Neural cell (in vitro differentiated cells): ENCODE data around the gene RAD51B. TPM values are rescaled to one million over a fixed set of nuclear protein-coding genes. Genes with fewer than 3 reads are reported as not detected.

Source experiments
- H2AFZ ChIP-seq: fragments of 200-600, 300-800 bp; sonication (generic), shearing (Covaris generic); 2 replicates; pipeline ENCODE4 v1.6.0; 2014; ENCODE audit warnings: low read depth, mild to moderate bottlenecking, antibody characterized with exemption, low read length, moderate library complexity
- H3F3A ChIP-seq: fragments of 200-600 bp; shearing (Covaris generic); 2 replicates; pipeline ENCODE4 v1.6.1; 2016; ENCODE audit warnings: mild to moderate bottlenecking, moderate library complexity, mixed read lengths, antibody characterized with exemption, low read length; ENCODE audit not compliant: insufficient read depth, poor library complexity, severe bottlenecking
- H3K27ac ChIP-seq: fragments of 200-600, 300-800 bp; sonication (generic), shearing (Covaris generic); 2 replicates; pipeline ENCODE4 v1.5.1; 2014; ENCODE audit warnings: mild to moderate bottlenecking, low read length, moderate library complexity
- H3K27me3 ChIP-seq: fragments of 300-800, 200-600 bp; sonication (generic), shearing (Covaris generic); 2 replicates; pipeline ENCODE4 v1.6.0; 2014; ENCODE audit warnings: mild to moderate bottlenecking, low read depth, low read length, moderate library complexity; ENCODE audit not compliant: insufficient read depth
- H3K36me3 ChIP-seq: fragments of 300-800, 200-600 bp; sonication (generic), shearing (Covaris generic); 2 replicates; pipeline ENCODE4 v1.5.1; 2014; ENCODE audit warnings: mild to moderate bottlenecking, antibody characterized with exemption, low read length, moderate library complexity; ENCODE audit not compliant: insufficient read depth
- H3K4me2 ChIP-seq: fragments of 300-800, 200-600 bp; sonication (generic), shearing (Covaris generic); 2 replicates; pipeline ENCODE4 v1.6.0; 2014; ENCODE audit warnings: mild to moderate bottlenecking, low read length
- H3K4me3 ChIP-seq: fragments of 300-800, 200-600 bp; sonication (generic), shearing (Covaris generic); 2 replicates; pipeline ENCODE4 v1.5.1; 2014; ENCODE audit warnings: mild to moderate bottlenecking, low read length, moderate library complexity
- H3K79me2 ChIP-seq: fragments of 200-600 bp; shearing (Covaris generic); replicated peaks from 2 replicates; pipeline ENCODE4 v1.6.0; 2014; ENCODE audit warnings: mild to moderate bottlenecking, low read length, moderate library complexity; ENCODE audit not compliant: insufficient read depth
- H3K9ac ChIP-seq: fragments of 300-800, 200-600 bp; sonication (generic), shearing (Covaris generic); 2 replicates; pipeline ENCODE4 v1.6.1; 2016; ENCODE audit warnings: mild to moderate bottlenecking, low read length, mixed read lengths
- H3K9me2 ChIP-seq: fragments of 200-600 bp; shearing (Covaris generic); 2 replicates; pipeline ENCODE4 v1.6.1; 2016; ENCODE audit warnings: mild to moderate bottlenecking, low read length, mixed read lengths; ENCODE audit not compliant: insufficient read depth
- H3K9me3 ChIP-seq: fragments of 200-600, 300-800 bp; sonication (generic), shearing (Covaris generic); 2 replicates; pipeline ENCODE4 v1.6.1; 2016; ENCODE audit warnings: mild to moderate bottlenecking, mixed run types, low read length, moderate library complexity, mixed read lengths
- H4K20me1 ChIP-seq: fragments of 200-600 bp; shearing (Covaris generic); 2 replicates; pipeline ENCODE4 v1.6.1; 2016; ENCODE audit warnings: mild to moderate bottlenecking, mixed run types; ENCODE audit not compliant: insufficient read depth
- CTCF ChIP-seq: fragments of 450-650 bp; IDR thresholded peaks from 2 replicates; pipeline ENCODE4 v1.5.1; 2014; ENCODE audit warnings: antibody characterized with exemption, mild to moderate bottlenecking, moderate library complexity; ENCODE audit not compliant: poor library complexity, severe bottlenecking
- EP300 ChIP-seq: fragments of 450-650 bp; conservative IDR thresholded peaks from 2 replicates; pipeline ENCODE4 v1.6.1; 2014; ENCODE audit warnings: antibody characterized with exemption, mild to moderate bottlenecking, moderate library complexity; ENCODE audit not compliant: poor library complexity, severe bottlenecking
- EZH2 ChIP-seq: fragments of 200-600, 300-800 bp; shearing (Covaris generic), sonication (generic); IDR thresholded peaks from 2 replicates; pipeline ENCODE4 v1.6.1; 2014; ENCODE audit warnings: antibody characterized with exemption, low read length, borderline replicate concordance, mild to moderate bottlenecking; ENCODE audit not compliant: insufficient read depth, poor library complexity, severe bottlenecking
- MXI1 ChIP-seq: fragments of 450-650 bp; conservative IDR thresholded peaks from 2 replicates; pipeline ENCODE4 v1.6.1; 2014; ENCODE audit warnings: antibody characterized with exemption, mild to moderate bottlenecking; ENCODE audit not compliant: poor library complexity, severe bottlenecking
- POLR2AphosphoS5 ChIP-seq: IDR thresholded peaks from 2 replicates; pipeline ENCODE4 v1.6.1; 2012
- RAD21 ChIP-seq: fragments of 450-650 bp; conservative IDR thresholded peaks from 2 replicates; pipeline ENCODE4 v1.6.1; 2014; ENCODE audit warnings: antibody characterized with exemption, mild to moderate bottlenecking, moderate library complexity
- REST ChIP-seq: IDR thresholded peaks from 2 replicates; pipeline ENCODE4 v1.6.1; 2012; ENCODE audit warnings: borderline replicate concordance
- SMC3 ChIP-seq: fragments of 450-650 bp; conservative IDR thresholded peaks from 2 replicates; pipeline ENCODE4 v1.6.1; 2014; ENCODE audit warnings: antibody characterized with exemption, mild to moderate bottlenecking, moderate library complexity; ENCODE audit not compliant: poor library complexity
- TAF1 ChIP-seq: IDR thresholded peaks from 2 replicates; pipeline ENCODE4 v1.6.1; 2012; ENCODE audit warnings: low read depth
- polyA plus RNA-seq: library from polyadenylated mRNA; depleted of rRNA; stranded (reverse); fragments of >200 nt; gene quantifications from 2 replicates; pipeline ENCODE4 v1.2.3, GENCODE V29; 2014

The RAD51B gene
- polyA plus RNA-seq, 1 donor from 2014 or later: 3.1 TPM

GRCh38 chr14:68527329-68527851, 707.8 kb downstream of the RAD51B start:
- no peak overlapping the region for H3K4me2 ChIP-seq

GRCh38 chr14:68528040-68528687, 708.6 kb downstream of the RAD51B start:
- no peak overlapping the region for H3K27ac ChIP-seq
- no peaks in the 10 kb centered on the region for H3F3A ChIP-seq
- H3K9me2 ChIP-seq: no peaks in the 10 kb centered on the region
- no peak overlapping the region for H2AFZ ChIP-seq
- H3K4me3 ChIP-seq: no peak overlapping the region
- no peak overlapping the region for H3K9ac ChIP-seq
- H3K27me3 ChIP-seq: no peaks in the 10 kb centered on the region
- TF ChIP-seq CTCF: no peak
- no peak for TF ChIP-seq EZH2
- TF ChIP-seq SMC3: no peak
- no peak for TF ChIP-seq MXI1
- TF ChIP-seq TAF1: no peak
- no peak for TF ChIP-seq POLR2AphosphoS5
- H3K79me2 ChIP-seq: no peaks in the 10 kb centered on the region
- no peaks in the 10 kb centered on the region for H3K9me3 ChIP-seq
- no peaks in the 10 kb centered on the region for H4K20me1 ChIP-seq
- no peak overlapping the region for H3K4me2 ChIP-seq
- H3K36me3 ChIP-seq: no peaks in the 10 kb centered on the region

More at GRCh38 chr14:68527329-68527851, 707.8 kb downstream of the RAD51B start:
- TF ChIP-seq POLR2AphosphoS5: no peak
- no peak for TF ChIP-seq CTCF
- TF ChIP-seq RAD21: no peak
- TF ChIP-seq REST: no peak
- TF ChIP-seq EP300: no peak
- TF ChIP-seq MXI1: no peak
- TF ChIP-seq EZH2: no peak
- no peak for TF ChIP-seq TAF1
- Histone ChIP-seq H3K9ac (no peak overlapping the region), H3K27ac (no peak overlapping the region), H3K9me3 (no peaks in the 10 kb centered on the region), H3K27me3 (no peaks in the 10 kb centered on the region), H3F3A (no peaks in the 10 kb centered on the region), H3K36me3 (no peaks in the 10 kb centered on the region), H3K9me2 (no peaks in the 10 kb centered on the region), H3K4me3 (no peak overlapping the region), H3K79me2 (no peaks in the 10 kb centered on the region), H4K20me1 (no peaks in the 10 kb centered on the region), H2AFZ (no peak overlapping the region)
